ENCODE results near the gene UBA7. TPM values are rescaled to one million over a fixed set of nuclear protein-coding genes. Genes with fewer than 3 reads are reported as not detected.
A peak's percentile ranks its signal among the peaks of the same experiment; 100 is the strongest.

The UBA7 gene
- total RNA-seq, 2 experiments from 2014 or later, result 85.6 to 86.4 TPM

DNA sequence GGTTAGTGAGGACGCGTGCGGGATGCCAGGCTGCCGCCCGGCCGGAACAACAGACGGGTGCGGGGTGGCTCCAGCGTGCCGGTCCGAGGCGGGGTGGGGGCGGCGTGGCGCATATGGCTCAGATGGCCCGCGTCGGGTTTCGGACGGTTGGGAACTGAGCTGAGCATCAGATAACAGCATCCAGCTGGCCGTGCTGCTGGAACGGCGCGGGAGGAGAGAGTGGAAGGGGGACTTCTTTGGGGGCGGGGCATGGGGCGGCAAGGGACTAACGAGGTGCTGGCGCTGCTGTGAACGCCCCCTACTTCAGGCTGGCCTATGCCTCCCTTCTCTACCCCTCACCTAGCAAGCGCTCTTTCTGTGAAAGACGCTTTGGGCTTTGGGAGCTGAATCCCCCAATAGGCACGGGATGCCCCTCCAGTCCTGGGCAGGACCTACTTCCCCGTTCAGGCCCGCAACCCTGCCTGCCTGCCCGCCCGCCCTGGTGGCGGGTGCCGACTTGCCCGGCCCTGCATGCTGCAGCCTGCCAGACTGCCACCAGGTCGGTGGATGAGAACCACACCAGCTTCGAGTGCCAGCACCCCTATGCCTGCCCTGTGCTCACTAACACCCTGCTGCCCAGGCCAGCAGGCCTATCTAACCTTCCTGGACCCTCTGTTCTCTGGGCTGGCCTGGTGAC is 10.2 kb downstream of the UBA7 start:
- Mint-ChIP-seq H3K4me1 (ENCODE audit: low read depth) (peaks cover 42% of the 10 kb centered on the region), H3K27ac (no peak overlapping the region), H3K36me3 (no peaks in the 10 kb centered on the region), H3K9me3 (no peaks in the 10 kb centered on the region), H3K27me3 (peaks cover 8% of the 10 kb centered on the region), H3K4me3 (peak overlapping the region; percentile 88)
- ChIA-PET CTCF (interaction anchor here (0.7 to 9.3 kb wide), 21 partner anchors 9 to 423 kb away, joined by 3 to 159 read pairs (median 5); partner anchors contain the start of genes GMPPB, IP6K1, MON1A and RBM5), POLR2A (interaction anchor here (0.6 to 2.5 kb wide), 3 partner anchors 10 to 71 kb away, joined by 3 to 17 read pairs (median 9); partner anchors contain the start of gene UBA7)
- peak; percentile 51 for DNase-seq
- intact Hi-C loops (cut with micrococcal nuclease), result loop anchor here (1.0 to 2.0 kb wide), 2 partner anchors 10 to 285 kb away; partner anchors contain the start of genes RBM5 and UBA7

GRCh38 chr3:49802719-49803464 is 10.9 kb downstream of the UBA7 start, which contains the start of gene INKA1:
Gene INKA1 (plus strand): TSS chr3:49803261. CDS start chr3:49803393, 132 bp downstream.
- ChIA-PET CTCF (interaction anchor here (0.7 to 9.3 kb wide), 29 partner anchors 10 to 423 kb away, joined by 3 to 159 read pairs (median 4); partner anchors contain the start of genes GMPPB, IP6K1, MON1A and RBM5), POLR2A (interaction anchor here (1.2 to 2.5 kb wide), 3 partner anchors 10 to 36 kb away, joined by 7 to 17 read pairs (median 9); partner anchors contain the start of genes IP6K1 and UBA7)
- peak; percentile 92 for DNase-seq
- Mint-ChIP-seq H3K9me3 (no peaks in the 10 kb centered on the region), H3K27ac (peak within 1 kb of the TSS; percentile 82), H3K4me3 (peak within 1 kb of the TSS; percentile 88), H3K4me1 (ENCODE audit: low read depth) (peaks cover 37% of the 10 kb centered on the region), H3K27me3 (peaks cover 8% of the 10 kb centered on the region), H3K36me3 (no peaks in the 10 kb centered on the region)
- intact Hi-C loops (cut with micrococcal nuclease), result loop anchor here (1.0 to 2.0 kb wide), 6 partner anchors 10 to 333 kb away; partner anchors contain the start of genes DAG1, IP6K1, RBM5 and UBA7

DNA sequence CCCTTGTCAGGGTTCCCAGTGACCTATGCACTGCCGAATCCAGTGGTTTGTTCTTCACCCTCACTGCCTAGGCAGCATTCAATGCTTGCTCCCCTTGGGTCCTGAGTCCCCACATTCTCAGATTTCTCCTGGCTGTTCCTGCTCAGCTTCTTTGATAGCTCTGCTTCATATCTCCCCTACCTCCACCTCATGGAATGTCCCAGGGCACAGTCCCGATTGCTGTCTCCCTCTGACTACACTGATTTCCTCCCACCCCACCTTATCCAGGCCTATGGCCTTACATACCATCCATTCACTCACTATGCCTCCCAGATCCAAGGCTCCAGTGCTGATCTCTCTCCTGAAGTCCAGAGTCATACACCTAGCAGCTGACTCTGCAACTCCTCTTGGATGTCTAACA is 12.6 kb downstream of the UBA7 start:
- no peak overlapping the region for H3K4me3 Mint-ChIP-seq
- H3K27me3 Mint-ChIP-seq, result peaks cover 8% of the 10 kb centered on the region
- no peak overlapping the region for H3K27ac Mint-ChIP-seq
- no peaks in the 10 kb centered on the region for H3K9me3 Mint-ChIP-seq
- H3K4me1 Mint-ChIP-seq (ENCODE audit: low read depth), result peaks cover 23% of the 10 kb centered on the region
- H3K36me3 Mint-ChIP-seq, result no peaks in the 10 kb centered on the region
- ChIA-PET CTCF (interaction anchor here (1.2 to 9.3 kb wide), 6 partner anchors 14 to 128 kb away, joined by 3 to 159 read pairs (median 20); partner anchors contain the start of genes IP6K1 and MON1A), POLR2A (interaction anchor here (0.6 kb wide), 1 partner anchor 38 kb away, joined by 3 read pairs; no protein-coding TSS in a partner anchor)
- intact Hi-C loops (cut with micrococcal nuclease), result no loop called here
- no peak for DNase-seq

- H3K36me3 Mint-ChIP-seq, result no peaks in the 10 kb centered on the region
- ChIA-PET POLR2A (interaction anchor here (0.5 to 0.8 kb wide), 3 partner anchors 17 to 317 kb away, joined by 3 to 4 read pairs (median 3); no protein-coding TSS in a partner anchor), CTCF (interaction anchor here (1.2 to 6.1 kb wide), 2 partner anchors 40 to 44 kb away, joined by 3 to 50 read pairs; no protein-coding TSS in a partner anchor)
- H3K9me3 Mint-ChIP-seq, result no peaks in the 10 kb centered on the region
- intact Hi-C loops (cut with micrococcal nuclease), result no loop called here
- H3K27me3 Mint-ChIP-seq, result peaks cover 8% of the 10 kb centered on the region
- no peak within 1 kb of the TSS for H3K27ac Mint-ChIP-seq
- H3K4me3 Mint-ChIP-seq, result no peak within 1 kb of the TSS
- H3K4me1 Mint-ChIP-seq (ENCODE audit: low read depth), result peaks cover 11% of the 10 kb centered on the region
- no peak for DNase-seq
These were observed 14.0 kb downstream of the UBA7 start, which contains the start of gene CDHR4 for GRCh38 chr3:49799761-49800160. Gene CDHR4 (minus strand): TSS chr3:49799873. CDS start chr3:49799812, 61 bp downstream.

GRCh38 chr3:49799105-49799504 is 14.6 kb downstream of the UBA7 start:
- no peak overlapping the region for H3K27ac Mint-ChIP-seq
- no peaks in the 10 kb centered on the region for H3K9me3 Mint-ChIP-seq
- H3K4me3 Mint-ChIP-seq, result no peak overlapping the region
- ChIA-PET CTCF (interaction anchor here (1.2 to 6.1 kb wide), 2 partner anchors 40 to 45 kb away, joined by 3 to 50 read pairs; no protein-coding TSS in a partner anchor), POLR2A (interaction anchor here (0.8 kb wide), 1 partner anchor 16 kb away, joined by 3 read pairs; no protein-coding TSS in a partner anchor)
- H3K27me3 Mint-ChIP-seq, result peaks cover 8% of the 10 kb centered on the region
- intact Hi-C loops (cut with micrococcal nuclease), result no loop called here
- no peak for DNase-seq
- H3K4me1 Mint-ChIP-seq (ENCODE audit: low read depth), result peaks cover 10% of the 10 kb centered on the region
- H3K36me3 Mint-ChIP-seq, result no peaks in the 10 kb centered on the region

GRCh38 chr3:49794926-49795905 is 18.5 kb downstream of the UBA7 start:
- ChIA-PET CTCF (interaction anchor here (1.2 kb wide), 1 partner anchor 44 kb away, joined by 3 read pairs; no protein-coding TSS in a partner anchor), POLR2A (no interaction called here)
- no peak for DNase-seq
- Mint-ChIP-seq H3K4me3 (no peak overlapping the region), H3K27me3 (no peaks in the 10 kb centered on the region), H3K9me3 (no peaks in the 10 kb centered on the region), H3K4me1 (ENCODE audit: low read depth) (no peaks in the 10 kb centered on the region), H3K36me3 (no peaks in the 10 kb centered on the region), H3K27ac (no peak overlapping the region)
- intact Hi-C loops (cut with micrococcal nuclease), result no loop called here

GRCh38 chr3:49794431-49794830 is 19.3 kb downstream of the UBA7 start:
- no peaks in the 10 kb centered on the region for H3K36me3 Mint-ChIP-seq
- ChIA-PET POLR2A (no interaction called here), CTCF (interaction anchor here (1.2 kb wide), 1 partner anchor 45 kb away, joined by 3 read pairs; no protein-coding TSS in a partner anchor)
- H3K9me3 Mint-ChIP-seq, result no peaks in the 10 kb centered on the region
- H3K4me1 Mint-ChIP-seq (ENCODE audit: low read depth), result no peaks in the 10 kb centered on the region
- H3K27ac Mint-ChIP-seq, result no peak overlapping the region
- no peaks in the 10 kb centered on the region for H3K27me3 Mint-ChIP-seq
- H3K4me3 Mint-ChIP-seq, result no peak overlapping the region
- no peak for DNase-seq
- intact Hi-C loops (cut with micrococcal nuclease), result no loop called here

DNA sequence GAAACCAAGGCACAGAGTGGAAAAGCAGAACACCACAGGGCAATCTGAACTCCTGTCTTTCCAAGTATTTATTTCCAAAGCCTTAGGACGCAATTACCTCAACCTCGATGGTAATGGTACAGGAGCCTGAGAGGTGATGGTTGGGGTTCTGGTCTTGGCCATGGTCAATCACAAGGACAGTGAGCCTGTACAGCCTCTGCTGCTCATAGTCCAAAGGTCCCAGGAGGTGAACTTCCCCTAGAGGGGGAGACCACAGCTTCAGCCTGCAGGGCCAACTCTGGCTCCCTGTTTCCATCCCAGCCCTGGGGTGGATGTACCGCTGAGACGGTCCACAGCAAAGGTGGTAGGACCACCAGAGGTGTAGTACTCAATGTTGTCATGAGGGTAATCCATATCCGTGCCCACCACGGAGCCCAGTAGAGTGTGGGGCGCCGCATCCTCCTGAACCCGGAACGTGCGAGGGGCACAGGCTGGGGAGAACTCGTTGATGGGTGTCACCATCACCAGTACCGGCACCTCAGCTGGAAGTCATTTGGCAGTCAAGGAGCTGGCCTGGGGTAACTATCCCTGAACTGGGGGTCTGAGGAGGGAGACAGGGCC is 20.2 kb downstream of the UBA7 start:
- DNase-seq, result no peak
- H3K9me3 Mint-ChIP-seq, result no peaks in the 10 kb centered on the region
- H3K4me3 Mint-ChIP-seq, result no peak overlapping the region
- no peak overlapping the region for H3K27ac Mint-ChIP-seq
- ChIA-PET POLR2A (no interaction called here), CTCF (no interaction called here)
- intact Hi-C loops (cut with micrococcal nuclease), result no loop called here
- no peaks in the 10 kb centered on the region for H3K36me3 Mint-ChIP-seq
- H3K4me1 Mint-ChIP-seq (ENCODE audit: low read depth), result no peaks in the 10 kb centered on the region
- H3K27me3 Mint-ChIP-seq, result no peaks in the 10 kb centered on the region

GRCh38 chr3:49792371-49793150 is 21.2 kb downstream of the UBA7 start:
- no peaks in the 10 kb centered on the region for H3K4me1 Mint-ChIP-seq (ENCODE audit: low read depth)
- POLR2A ChIA-PET, result no interaction called here
- no peak overlapping the region for H3K27ac Mint-ChIP-seq
- CTCF ChIA-PET, result no interaction called here
- H3K9me3 Mint-ChIP-seq, result no peaks in the 10 kb centered on the region
- H3K27me3 Mint-ChIP-seq, result no peaks in the 10 kb centered on the region
- no peak overlapping the region for H3K4me3 Mint-ChIP-seq
- intact Hi-C loops (cut with micrococcal nuclease), result no loop called here
- no peak for DNase-seq
- no peaks in the 10 kb centered on the region for H3K36me3 Mint-ChIP-seq

- CTCF ChIA-PET, result interaction anchor here (0.9 kb wide), 1 partner anchor 11 kb away, joined by 3 read pairs; no protein-coding TSS in a partner anchor
These were observed 22.2 kb downstream of the UBA7 start for GRCh38 chr3:49791571-49791970.

More at GRCh38 chr3:49791571-49791970, 22.2 kb downstream of the UBA7 start:
- Mint-ChIP-seq H3K36me3 (no peaks in the 10 kb centered on the region), H3K27ac (no peak overlapping the region), H3K4me1 (ENCODE audit: low read depth) (peaks cover 5% of the 10 kb centered on the region), H3K4me3 (no peak overlapping the region), H3K27me3 (no peaks in the 10 kb centered on the region), H3K9me3 (no peaks in the 10 kb centered on the region)
- DNase-seq, result no peak
- POLR2A ChIA-PET, result no interaction called here
- intact Hi-C loops (cut with micrococcal nuclease), result no loop called here

Data from activated CD4-positive, alpha-beta memory T cell treated with anti-CD3 and anti-CD28 coated beads for 36 hours (primary cell).